Mucosa of descending colon (tissue), 3 donors: ENCODE results near the gene EXOC6B. TPM values are rescaled to one million over a fixed set of nuclear protein-coding genes. Genes with fewer than 3 reads are reported as not detected.

Source experiments
- ATAC-seq: fragments of 200-7000 bp; cut with Tn5 transposase; one replicate; pipeline ENCODE4 v1.9.1; 2020; ENCODE audit warnings: mild to moderate bottlenecking, moderate library complexity
- DNase-seq, 3 donors: peaks; one replicate each; pipeline ENCODE4 v3.0.0-alpha.2; 2020
- H3K36me3 ChIP-seq: fragments of 200-600 bp; one replicate; pipeline ENCODE4 v1.8.0; 2021; ENCODE audit warnings: low read depth, mild to moderate bottlenecking
- H3K4me1 ChIP-seq: fragments of 200-600 bp; one replicate; pipeline ENCODE4 v1.8.0; 2021; ENCODE audit warnings: low read depth, mild to moderate bottlenecking
- H3K4me3 ChIP-seq: fragments of 200-600 bp; one replicate; pipeline ENCODE4 v1.8.0; 2021; ENCODE audit warnings: mild to moderate bottlenecking
- H3K9me3 ChIP-seq: fragments of 200-600 bp; one replicate; pipeline ENCODE4 v1.8.0; 2021; ENCODE audit warnings: mild to moderate bottlenecking
- intact Hi-C, 2 donors: fragments of 100-400 bp; cut with DNase I in 1 of 2; cut with micrococcal nuclease in 1 of 2; formaldehyde crosslinking; loops; one replicate each; pipeline versions ENCODE4 v1.11.0 to v1.11.1; 2022; cut with DNase I, micrococcal nuclease
- total RNA-seq, 3 donors: library from RNA; stranded (reverse); fragmentation: NEBNext Ultra II Directional in 2 of 3; extraction: Animal tissue kit (Norgen Biotek cat#: 25700) in 2 of 3; gene quantifications; one replicate each; pipeline versions ENCODE4 v1.2.1 to v1.2.4, GENCODE V29; 2021 to 2023
- TF ChIP-seq, protein P1 (sequence below): fragments of 200-600 bp; IDR thresholded peaks from one replicate; pipeline ENCODE4 v1.8.0; 2022; ENCODE audit warnings: antibody characterized with exemption, mild to moderate bottlenecking
- donor health status: DM: no; HTN: no; CAD: no; lungs with moderate emphysema.
- donor health status: DM: no; HTN: no; CAD: no.
- donor health status: DM: no; HTN: yes; CAD: no.

The EXOC6B gene
- total RNA-seq, 3 donors from 2014 or later = 19.4 to 52.4 (median 28.8) TPM

- DNase-seq = no peak
- no peaks in the 10 kb centered on the region for H3K9me3 ChIP-seq
- intact Hi-C loops = no loop called here
- H3K4me3 ChIP-seq = no peak overlapping the region
- TF ChIP-seq, protein P1, sequence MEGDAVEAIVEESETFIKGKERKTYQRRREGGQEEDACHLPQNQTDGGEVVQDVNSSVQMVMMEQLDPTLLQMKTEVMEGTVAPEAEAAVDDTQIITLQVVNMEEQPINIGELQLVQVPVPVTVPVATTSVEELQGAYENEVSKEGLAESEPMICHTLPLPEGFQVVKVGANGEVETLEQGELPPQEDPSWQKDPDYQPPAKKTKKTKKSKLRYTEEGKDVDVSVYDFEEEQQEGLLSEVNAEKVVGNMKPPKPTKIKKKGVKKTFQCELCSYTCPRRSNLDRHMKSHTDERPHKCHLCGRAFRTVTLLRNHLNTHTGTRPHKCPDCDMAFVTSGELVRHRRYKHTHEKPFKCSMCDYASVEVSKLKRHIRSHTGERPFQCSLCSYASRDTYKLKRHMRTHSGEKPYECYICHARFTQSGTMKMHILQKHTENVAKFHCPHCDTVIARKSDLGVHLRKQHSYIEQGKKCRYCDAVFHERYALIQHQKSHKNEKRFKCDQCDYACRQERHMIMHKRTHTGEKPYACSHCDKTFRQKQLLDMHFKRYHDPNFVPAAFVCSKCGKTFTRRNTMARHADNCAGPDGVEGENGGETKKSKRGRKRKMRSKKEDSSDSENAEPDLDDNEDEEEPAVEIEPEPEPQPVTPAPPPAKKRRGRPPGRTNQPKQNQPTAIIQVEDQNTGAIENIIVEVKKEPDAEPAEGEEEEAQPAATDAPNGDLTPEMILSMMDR = no peak
- H3K36me3 ChIP-seq = no peaks in the 10 kb centered on the region
- no peak for ATAC-seq
- H3K4me1 ChIP-seq = no peaks in the 10 kb centered on the region
Observed at GRCh38 chr2:72128059-72128842, 697.6 kb downstream of the EXOC6B start.

DNA sequence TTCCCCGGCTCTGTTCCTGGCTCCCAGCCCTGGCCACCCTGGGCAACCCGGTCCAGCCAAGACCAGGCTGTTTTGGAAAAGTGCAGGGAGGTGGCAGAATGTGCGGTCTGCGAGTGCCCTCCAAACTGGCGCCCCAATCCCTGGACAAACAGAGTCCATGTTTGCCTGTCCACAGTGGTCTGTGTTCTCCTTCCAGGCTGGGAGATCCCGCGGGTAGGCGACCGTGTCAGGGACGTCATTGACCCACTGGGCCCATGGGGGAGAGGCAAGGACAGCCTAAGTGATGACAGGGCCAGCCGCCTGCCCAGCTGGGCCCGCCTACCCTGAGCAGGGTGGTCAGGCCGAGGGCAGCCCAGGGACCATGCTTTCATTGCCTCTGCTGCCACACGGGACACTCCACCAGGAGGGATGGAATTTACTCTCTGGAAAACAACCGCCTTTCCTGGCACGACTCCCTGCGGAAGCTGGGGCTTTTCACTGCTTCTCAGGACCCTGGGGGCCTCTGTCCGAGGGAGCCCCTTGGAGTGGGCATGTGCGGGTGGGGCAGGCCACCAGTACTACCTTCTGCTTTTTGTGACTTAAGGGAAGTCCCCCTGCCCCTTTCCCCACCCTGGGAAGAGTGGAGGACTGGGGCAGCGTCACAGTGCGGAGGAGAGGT is 698.3 kb downstream of the EXOC6B start:
- no peak for DNase-seq
- Histone ChIP-seq H3K9me3 (no peaks in the 10 kb centered on the region), H3K36me3 (no peaks in the 10 kb centered on the region), H3K4me3 (no peak overlapping the region), H3K4me1 (no peaks in the 10 kb centered on the region)
- TF ChIP-seq, protein P1 = no peak
- no peak for ATAC-seq
- intact Hi-C loops = no loop called here

DNA sequence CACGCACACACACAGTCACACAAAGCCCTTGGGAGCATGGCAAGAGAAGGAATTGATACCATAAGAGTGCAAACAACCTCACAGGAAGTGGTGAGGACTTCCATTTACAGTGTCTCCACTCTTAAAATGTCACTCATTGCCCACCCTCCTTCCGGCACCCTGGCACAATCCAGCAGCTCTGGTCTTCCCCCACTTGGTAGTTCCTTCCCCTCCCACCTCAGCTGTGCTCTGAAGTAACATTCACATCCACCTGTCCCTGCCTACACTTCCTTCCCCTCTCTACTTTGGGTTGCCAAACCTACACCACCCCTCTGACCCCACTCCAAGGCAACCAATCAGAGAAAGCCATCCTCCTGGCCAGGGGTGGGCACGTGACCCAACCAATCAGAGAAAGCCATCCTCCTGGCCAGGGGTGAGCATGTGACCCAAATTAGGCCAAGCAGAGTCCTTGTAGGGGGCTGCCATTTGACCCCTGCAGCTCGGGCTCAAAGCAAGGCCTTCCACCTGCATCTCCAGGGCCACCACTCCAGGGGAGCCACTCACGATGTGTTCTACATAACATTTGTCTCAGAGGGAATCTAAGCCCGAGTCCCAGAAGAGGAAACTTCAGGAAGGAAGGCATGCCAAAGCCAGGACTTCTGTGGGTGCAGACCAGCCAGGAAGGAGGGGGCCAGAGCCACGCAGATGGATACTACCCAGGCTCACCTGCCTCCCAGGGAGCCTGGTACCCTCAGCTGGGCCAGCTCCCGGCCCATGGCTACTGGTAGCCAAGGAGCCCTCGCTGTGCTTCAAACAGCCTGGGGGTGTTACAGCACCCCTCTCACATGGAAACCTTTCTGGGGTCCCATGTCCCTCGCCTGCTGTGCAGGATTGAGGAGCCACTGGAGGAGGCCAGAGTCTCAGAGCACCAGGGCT is 699.4 kb downstream of the EXOC6B start:
- Histone ChIP-seq H3K4me1 (no peaks in the 10 kb centered on the region), H3K4me3 (no peak overlapping the region), H3K9me3 (no peaks in the 10 kb centered on the region), H3K36me3 (no peaks in the 10 kb centered on the region)
- TF ChIP-seq, protein P1 = no peak
- intact Hi-C loops = no loop called here
- DNase-seq = no peak
- ATAC-seq = no peak

Other genes starting within 250 kb of the EXOC6B start
- gene SPR, start 61.4 kb upstream of the EXOC6B start, total RNA-seq = 10 to 100 TPM; 53.7 to 91.0 (median 60.9) TPM
- gene EMX1, start 91.5 kb upstream of the EXOC6B start, total RNA-seq = 1 to 10 TPM in 2 of 3 donors, under 1 TPM in 1; 0.96 to 3.6 (median 1.6) TPM
- 10 to 100 TPM; 22.2 to 30.9 (median 27.5) TPM for gene SFXN5, start 245.7 kb upstream of the EXOC6B start, total RNA-seq